Hepatocyte (in vitro differentiated cells): ENCODE results near the gene PKM.

Experiments used
- CTCF ChIP-seq: fragments of 200-600 bp; sonication (generic); IDR thresholded peaks from 2 replicates; pipeline ENCODE4 v1.5.1; 2016; ENCODE audit warnings: antibody characterized with exemption, mild to moderate bottlenecking; ENCODE audit not compliant: poor library complexity
- EZH2phosphoT487 ChIP-seq: fragments of 200-600 bp; sonication (generic); IDR thresholded peaks from one replicate; pipeline ENCODE4 v1.6.1; 2018; ENCODE audit warnings: antibody characterized with exemption, mild to moderate bottlenecking, low read depth, moderate library complexity; ENCODE audit not compliant: unreplicated experiment, severe bottlenecking

- TF ChIP-seq CTCF (no peak), EZH2phosphoT487 (no peak)
These were observed 34.0 kb upstream of the PKM start for GRCh38 chr15:72265031-72265430.
